GM19023 (cell line): ENCODE results near the gene HOXC10.

ENCODE experiments used
- ATAC-seq: cut with Tn5 transposase; IDR thresholded peaks from one replicate; pipeline ENCODE4 v1.9.1; 2021; ENCODE audit warnings: mild to moderate bottlenecking, moderate library complexity; ENCODE audit not compliant: unreplicated experiment

Gene HOXC10

DNA sequence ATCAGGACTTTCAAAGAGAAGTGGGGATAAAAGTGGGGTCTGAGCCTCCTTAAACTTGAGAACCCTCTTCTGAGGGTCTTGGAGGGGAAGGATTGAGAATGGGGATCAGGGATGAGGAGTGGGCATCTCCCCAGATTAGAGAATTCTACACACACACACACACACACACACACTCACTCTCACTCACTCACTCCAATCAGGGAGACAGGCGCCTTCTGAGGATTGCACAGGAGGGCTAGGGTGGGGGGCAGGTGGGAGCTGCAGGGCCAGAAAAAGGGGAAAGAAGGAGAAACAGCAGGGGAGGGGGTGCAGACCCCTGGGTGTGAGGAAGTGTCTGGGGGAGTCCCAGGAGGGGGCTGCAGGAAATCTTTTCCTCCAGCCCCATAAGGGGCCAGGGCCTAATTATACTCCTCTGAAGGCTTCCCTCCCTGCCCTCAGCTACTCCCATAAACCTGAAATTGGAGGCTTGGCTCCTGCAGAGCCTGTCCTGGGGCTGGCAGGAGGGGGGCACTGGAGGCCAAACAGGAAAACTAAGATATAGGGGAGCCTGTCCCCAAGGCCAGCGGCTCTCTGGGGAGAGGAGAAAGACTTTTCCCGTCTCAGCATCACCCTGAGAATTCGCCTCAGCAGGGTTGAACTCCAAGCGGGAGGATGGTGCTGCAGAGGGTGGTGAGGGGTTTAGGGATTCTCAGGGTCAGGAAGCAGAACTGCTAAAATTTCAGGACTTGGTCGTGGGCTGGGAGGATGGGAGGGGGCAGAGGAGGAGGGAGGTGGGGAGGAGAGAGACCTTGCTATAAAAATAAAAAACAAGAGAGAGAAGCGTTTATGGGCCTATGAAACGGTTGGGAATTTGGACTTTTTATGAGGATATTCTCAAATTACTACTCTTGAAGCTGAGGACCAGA, 16.6 kb downstream of the HOXC10 start:
- no peak for ATAC-seq

DNA sequence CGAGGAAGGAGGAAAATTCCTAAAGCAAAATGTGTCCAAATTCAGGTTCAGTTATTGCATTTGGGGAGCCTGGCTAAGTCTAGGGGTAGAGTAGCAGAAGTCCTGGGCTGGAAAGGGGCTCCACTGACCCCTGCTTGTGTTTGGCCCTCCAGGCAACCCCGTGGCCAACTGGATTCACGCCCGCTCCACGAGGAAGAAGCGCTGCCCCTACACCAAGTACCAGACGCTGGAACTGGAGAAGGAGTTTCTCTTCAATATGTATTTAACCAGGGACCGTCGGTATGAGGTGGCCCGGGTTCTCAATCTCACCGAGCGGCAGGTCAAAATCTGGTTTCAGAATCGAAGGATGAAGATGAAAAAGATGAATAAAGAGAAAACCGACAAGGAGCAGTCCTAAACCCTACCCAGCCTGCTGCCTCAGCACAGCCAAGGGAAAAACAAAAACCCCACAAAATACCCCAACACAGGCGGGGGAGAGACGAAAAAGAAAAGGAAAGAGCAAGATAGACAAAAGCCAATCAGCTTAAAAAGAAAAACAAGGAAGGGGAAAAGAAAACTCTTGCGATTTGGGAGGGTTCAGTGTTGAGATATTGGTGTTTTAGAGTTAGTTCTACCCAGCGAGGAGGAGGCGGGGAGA, 17.4 kb downstream of the HOXC10 start:
- no peak for ATAC-seq

DNA sequence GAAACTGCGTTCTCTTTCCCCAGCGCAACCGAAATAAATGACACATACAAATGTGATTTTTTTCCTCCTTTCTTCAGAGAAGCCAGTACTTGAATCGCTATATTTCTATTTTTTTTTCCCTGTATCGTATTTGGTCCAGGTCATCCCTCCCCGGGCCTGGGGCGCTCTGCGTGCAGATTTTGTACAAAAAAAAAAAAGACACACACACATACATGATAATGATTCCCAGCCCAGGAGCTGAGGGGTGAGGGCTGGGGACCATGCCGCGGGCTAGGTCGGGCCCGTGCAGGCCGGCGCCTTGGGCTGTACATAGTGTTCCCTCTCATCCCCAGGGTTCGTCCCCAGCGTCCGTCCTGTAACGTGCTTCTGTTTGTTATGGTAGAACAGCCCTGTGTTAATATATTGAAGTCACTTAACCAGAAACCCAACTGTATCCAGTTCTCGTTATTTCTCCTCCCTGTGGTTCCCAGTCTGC, 18.0 kb downstream of the HOXC10 start:
- ATAC-seq: no peak

DNA sequence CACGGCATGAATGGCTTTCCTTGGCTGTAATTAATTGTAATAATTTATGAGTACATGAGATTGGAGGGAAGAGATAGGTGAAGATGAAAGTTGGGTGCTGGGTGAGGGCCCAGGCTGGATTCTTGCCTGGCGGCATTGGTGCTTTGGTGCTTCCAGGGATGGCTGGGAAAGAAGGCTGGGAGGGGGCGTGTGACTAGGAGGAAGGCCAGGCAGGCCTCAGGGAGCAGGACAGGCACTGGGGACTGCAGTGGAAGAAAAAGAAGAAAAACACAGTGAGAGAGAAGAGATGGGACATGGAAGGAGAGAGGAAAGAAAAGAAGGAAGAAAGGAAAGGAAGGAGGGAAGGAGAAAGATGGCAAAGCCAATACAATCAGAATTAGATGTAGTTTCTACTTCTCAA, 18.7 kb downstream of the HOXC10 start:
- no peak for ATAC-seq

DNA sequence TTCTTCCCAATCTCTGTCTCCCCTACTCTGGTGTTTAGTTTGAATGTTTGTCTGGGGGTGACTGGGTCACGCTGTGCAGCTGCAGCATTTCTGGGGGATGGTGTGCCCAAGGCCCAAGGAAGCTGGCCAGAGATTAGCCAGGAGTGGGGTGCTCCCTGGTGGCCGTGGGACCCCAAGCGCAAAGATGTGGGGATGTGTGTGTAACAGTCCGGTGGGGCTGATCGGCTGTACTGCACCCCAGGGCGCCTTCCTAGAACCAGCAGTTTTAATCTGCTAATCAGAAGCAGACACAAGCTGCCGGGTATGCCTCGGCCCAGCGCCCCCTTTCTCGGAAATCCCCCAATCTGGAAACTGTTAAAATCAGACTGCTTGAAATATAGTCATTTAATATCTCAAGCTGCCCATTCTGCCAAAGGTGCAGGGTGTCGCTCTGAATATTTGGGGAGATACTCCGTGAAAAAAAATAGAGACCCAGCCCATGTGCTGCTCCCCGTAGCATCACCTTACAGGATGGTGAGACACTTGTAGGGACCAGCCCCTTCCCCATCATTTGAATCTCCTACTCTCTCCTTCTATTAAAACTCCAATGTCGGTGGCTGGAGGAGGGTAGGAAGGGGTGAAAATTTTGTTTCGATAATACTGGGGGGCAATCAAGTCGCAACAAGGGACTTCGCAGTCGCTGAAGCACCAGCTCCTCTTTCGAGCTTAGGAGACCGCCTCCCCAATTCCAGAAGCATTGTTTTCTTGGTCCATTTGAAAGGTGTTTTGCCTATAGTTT, 19.3 kb downstream of the HOXC10 start:
- ATAC-seq: no peak

DNA sequence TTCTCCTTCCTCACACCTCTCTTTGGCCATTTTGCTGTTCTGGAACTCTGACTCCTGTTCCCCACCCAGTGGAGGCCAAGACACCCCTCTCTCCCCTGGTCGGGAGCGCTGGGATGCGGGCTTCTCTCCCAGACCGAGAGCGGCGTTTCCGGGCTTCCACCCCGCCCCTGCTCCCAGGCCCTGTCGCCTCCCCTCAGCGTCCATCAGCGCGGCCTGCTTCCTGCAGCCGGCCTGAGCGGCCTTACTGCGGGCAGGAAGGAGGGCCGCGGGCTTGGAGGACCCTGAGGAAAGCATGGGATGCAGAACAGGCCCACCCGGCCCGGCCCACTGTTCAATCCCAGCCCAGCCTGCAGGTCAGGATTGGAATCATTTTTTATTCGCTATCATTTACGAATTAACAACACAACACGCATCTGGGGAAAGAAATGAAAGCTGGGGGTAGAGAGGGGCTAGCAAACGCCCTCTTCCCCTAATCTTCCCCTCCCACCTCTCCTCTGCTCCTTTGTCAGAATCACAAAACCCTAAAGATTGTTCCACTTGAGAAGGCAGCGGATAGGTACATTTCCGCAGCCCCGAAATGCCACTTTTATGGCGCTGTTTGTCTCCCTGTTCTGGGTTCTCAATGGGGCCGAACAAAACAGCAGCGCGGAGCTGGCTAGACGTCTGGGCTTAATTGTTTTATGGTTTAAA, 20.0 kb downstream of the HOXC10 start:
- ATAC-seq: no peak

DNA sequence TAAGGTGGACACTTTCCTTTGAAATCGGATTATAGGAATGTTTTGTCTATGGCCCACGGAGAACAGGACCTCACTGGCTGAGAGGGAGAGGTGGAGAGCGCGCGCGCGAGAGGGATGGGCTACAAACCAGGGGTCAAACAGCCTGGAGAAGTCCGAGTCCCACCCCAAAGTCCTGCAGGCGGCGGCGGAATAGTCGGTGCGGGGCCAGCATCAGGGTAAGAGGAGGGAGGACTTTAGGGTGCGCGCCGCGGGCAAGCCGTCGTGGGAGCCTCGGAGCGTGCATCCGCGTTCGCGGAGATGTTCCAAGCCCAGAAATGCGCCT, 20.5 kb downstream of the HOXC10 start:
- no peak for ATAC-seq

DNA sequence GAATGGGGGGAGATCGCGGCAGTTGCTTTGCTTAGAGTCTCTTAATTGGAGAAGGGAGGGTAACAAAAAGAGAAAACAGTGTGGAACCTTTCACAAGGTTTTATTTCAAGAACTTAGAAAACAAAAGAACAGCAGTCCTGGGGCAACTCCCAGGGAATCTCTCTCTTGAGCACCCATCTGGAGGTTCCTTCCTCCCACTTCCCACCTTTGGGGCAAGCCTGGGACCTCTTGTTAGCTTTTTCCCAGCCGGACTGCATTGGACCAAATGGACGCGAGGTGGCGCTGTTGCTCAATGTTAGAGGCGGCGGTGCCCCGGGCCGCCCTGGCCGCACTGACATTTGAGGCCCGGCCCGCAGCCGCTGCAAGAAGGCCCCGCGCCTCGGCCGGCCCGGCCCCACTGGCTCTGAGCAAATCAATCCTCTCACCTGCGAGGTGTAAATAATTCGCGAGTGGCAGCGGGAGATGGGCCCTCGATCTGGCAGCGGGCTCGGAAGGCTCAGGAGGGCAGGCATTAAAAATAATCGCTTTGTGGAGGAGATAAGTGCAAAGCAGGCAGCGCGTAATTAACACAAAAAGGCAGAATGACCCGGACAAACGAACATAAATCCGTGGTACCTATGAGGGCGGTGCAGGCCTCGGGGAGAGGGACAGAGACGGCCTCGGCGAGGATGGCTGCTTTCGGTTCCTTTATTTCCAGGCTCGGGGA, 21.1 kb downstream of the HOXC10 start:
- ATAC-seq: peak; percentile 77

DNA sequence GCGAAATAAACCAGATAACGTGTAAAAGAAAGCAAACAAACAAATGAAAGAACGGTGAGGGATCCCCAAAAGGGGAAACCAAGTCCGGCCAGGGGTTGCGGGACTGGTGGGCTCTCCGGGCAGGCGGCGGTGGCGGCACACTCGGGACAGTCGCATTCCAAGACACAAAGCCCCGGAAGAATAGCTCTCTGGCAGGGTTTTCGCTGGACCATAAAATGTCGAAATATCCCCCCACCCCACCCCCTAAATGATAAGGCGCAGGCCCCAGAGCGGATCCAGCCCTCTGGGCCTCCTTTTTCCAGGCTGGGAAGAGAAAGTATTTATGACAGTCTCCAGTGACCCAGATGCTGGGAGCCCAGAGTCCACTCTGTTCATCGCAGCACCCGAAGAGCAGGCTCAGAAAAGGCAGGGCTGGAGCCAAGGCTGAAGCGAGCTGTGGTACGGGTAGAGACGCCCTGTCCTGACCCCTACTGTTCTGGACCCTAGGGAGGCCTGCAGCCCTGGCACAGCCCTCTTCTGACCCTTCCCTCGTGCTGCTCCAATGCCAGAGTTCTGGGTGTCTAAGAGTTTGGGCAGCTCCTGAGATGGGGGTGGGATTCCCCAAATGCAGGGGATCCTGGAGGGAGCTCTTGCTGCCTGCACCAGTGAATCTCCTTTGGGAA, 21.7 kb downstream of the HOXC10 start:
- no peak for ATAC-seq

DNA sequence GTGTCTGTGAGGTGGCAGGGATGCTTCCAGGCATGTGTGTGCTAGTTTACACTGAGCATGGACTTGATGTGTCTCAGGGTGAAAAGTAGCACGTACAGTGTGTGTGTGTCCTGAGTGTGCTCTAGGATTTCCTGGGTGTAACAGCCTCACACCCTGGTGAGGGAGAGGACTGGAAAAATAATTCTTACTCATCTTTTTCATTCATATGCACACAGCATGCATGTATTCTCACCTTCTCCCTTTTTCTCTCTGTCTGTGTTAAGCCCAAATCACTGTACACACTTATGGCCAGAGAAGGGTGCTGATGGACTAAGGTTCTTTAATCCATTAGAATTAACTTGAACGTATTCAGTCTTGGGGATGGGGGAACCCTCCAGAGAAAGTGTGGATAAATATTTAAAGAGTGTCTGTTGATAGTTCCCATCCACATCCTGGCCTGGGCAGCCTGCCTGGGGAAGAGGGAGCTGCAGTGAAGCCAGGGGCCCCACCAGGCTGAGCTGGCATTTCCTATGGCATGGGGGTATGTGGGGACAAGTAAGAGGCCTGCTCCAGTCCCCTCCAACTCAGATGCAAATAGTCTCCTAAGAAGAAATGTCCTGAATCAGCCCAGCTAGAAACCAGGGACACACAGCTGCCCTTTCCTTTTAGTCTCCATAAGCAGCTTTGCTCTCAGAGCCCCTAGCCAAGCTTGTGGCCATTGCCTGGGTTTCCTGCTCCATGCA, 22.8 kb downstream of the HOXC10 start:
- ATAC-seq: no peak

DNA sequence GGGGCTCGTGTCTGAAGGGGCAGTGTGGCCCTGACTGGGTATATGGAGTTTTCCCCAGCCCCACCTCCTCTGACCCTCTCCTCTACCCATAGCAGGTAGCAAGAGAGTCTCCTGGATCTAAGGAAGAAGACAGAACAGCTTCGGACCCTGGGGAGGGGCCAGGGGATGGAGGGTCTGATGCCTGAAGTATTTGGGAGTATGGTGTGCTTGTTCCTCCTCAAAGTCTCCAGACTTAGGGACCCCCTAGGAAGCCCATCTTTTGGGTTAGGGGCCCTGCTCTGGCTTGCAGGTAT, 23.3 kb downstream of the HOXC10 start:
- no peak for ATAC-seq

DNA sequence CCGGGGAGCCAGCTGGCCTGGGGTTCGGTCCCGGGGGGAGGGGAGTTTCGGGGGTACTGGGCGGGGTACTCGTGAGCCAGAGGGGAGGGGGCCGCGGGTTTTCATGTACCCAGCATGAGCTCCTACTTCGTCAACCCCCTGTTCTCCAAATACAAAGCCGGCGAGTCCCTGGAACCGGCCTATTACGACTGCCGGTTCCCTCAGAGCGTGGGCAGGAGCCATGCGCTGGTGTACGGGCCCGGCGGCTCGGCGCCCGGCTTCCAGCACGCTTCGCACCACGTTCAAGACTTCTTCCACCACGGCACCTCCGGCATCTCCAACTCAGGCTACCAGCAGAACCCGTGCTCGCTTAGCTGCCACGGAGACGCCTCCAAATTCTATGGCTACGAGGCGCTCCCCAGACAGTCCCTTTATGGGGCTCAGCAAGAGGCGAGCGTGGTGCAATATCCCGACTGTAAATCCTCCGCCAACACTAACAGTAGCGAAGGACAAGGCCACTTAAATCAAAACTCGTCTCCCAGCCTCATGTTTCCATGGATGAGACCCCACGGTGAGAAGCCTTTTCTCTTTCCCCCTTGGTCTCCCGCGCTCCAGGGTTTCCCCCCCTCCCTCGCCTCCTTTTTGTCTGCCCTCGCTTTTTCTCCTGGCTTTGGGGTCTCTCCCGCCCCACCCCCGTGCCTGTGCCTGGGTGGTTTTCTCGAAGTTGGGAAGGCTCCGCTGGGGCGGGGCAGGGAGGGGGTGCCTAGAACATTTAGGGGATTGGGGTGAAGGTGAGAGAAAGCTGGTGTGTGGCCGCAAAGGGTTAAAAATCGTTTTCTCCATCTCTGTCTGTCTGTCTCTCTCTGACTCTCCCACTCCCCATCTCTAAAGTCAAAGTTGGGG, 24.5 kb downstream of the HOXC10 start:
- no peak for ATAC-seq

DNA sequence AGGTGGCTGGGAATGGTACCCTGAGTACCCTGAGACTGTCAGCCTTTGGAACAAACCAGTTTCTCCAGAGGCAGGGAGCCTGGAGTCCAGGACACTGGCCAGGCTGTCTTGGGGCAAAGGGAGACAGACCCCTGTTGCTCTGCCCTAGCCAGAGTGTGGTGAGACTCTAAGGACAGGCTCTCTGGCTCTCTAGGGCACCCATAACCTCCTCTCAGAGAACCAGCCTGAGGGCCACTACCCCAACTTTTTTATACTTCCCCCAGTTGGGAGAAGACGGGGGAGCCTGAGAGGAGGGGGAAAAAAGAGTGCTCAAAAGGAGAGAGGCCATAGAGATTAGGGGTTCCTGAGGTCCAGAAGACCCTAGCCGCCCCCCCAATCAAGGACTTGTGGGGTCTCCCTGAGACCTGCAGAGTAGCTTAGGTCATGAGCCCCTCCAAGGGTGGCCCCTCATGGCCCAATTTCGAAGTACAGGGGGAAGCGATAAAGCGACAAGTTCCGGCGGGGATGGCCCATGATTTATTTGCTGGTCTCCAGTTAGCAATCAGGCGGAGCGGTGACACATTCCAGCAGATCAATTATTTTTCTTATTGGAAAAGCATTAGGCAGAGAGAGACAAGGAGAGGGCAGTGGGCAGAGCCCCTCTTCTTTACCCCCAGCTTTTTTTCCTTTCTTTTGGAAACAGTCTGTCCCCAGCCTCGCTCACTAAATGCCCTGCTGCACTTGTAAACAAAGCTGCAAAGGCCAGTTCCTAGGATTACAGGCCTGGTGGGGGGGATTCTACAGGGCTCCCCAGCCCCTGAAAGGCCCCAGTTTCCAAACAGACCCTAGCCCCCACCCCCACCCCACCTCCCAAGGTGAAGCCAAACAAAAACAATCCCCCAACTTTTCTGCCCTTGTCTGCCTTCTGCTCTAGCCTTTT, 25.4 kb downstream of the HOXC10 start:
- no peak for ATAC-seq

DNA sequence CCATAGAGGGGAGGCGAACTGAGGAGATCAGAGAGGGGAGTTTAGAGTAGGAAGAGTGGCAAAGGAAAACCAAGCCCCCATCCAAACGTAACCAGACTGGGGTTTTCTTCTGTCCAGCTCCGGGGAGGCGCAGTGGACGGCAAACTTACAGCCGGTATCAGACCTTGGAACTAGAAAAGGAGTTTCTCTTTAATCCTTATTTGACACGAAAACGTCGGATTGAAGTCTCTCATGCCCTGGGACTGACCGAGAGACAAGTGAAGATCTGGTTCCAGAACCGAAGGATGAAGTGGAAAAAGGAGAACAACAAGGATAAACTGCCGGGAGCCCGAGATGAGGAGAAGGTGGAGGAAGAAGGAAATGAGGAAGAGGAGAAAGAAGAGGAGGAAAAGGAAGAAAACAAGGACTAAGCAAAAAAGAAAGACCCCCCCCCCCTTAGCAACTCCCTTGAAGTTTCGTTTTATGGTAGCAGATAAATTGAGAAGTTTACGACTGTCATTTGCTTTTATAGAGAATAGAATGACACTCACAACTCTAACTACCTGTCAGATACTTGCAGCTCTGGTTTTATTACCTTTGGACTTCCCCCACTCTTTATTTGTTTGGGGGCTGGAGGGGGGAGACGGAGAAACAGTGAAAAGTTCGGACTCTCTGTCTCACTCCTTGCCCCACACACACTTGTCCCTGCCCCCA, 26.2 kb downstream of the HOXC10 start:
- ATAC-seq: no peak

DNA sequence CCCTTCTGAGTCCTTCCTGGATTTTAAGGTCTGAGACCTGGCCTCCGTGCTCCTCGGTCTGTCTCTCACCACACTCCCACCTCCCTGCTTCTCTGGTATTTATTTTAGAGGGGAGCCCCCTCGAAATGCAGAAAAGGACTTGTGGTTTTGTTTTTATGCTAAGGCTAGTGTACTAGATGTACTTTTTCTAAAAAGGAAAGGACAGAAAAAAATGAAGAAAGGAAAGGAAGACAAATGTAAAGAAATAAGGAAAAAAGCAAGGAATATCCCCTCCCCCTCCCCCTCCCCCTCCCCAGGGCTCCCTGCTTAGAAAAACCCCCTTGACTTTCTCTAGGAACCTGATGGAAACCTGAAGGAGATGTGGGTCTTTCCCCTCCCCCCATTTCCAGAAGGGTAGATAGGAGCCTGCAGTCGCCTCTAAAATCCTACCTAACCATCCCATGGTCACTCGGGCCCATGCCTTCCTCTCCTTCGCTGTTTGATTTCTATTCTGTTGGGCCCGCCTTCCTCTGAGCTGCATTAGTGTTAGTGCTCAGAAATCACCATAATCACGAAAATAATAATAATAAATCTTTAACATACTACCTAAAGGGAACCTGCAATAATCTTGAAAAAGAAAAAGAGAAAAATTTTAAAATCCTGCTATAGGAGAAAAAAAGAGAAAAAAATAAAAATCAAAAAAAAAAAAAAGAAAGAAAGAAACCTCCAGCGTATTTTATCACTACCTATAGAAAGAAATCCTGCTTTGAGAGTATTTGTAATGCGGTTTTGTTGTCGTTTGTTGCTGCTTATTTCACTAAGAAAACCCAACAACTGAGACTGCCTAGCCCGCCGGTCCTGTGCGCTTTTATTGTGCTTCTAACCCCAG, 27.0 kb downstream of the HOXC10 start:
- ATAC-seq: no peak
